Activated CD8-positive, alpha-beta memory T cell treated with anti-CD3 and anti-CD28 coated beads, Interleukin-2, amount 50 U/mL, for 48 hours (primary cell): Measurements from ENCODE around the gene TICAM2.

ENCODE experiments used
- DNase-seq: peaks from one replicate; pipeline ENCODE4 v3.0.0-alpha.2; 2020

The TICAM2 gene

DNA sequence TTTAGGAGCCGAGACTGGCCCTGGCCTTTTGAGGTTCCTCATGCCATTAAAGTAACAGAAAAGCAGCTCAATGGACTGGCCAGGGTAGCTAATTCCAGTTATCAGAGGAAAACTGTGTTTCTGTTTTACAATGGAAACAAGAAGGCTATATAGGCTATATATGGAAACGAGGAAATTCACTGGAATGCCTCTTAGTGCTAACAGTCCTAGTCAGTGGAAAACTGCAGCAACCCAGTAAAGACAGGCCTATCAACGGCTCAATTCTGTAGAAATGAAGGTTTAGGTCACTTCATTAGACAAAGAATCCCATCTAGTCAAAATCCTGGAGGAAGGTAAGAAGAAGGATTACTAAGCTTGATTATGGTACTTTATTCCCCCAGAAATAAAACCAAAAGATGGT is 3.2 kb upstream of the TICAM2 start:
- no peak for DNase-seq

DNA sequence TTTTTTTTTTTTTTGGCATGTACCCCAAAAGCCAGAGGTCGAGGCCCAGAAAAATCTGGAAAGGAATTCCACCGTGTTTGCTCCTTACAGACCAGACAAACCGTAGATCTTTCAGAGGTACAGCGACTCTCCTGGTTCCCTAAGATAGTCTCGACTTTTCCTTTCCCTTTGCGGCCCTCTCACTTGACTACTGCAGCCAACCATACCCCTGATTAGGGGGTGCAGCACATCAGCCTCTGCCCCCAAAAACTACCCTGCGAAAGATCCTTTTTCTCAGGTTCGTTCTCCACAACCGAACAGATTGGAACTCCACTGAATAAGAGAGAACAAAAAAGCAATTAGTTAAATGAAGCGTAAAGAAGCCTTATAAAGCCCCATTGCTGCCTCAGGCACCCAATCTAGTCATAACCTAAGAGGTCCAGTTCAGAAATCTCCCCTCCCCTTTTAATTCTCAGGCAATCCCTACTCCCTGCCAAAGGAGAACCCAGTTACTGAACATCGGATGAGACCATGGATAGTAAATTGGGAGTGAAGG is 379 bp upstream of the TICAM2 start:
- no peak for DNase-seq

DNA sequence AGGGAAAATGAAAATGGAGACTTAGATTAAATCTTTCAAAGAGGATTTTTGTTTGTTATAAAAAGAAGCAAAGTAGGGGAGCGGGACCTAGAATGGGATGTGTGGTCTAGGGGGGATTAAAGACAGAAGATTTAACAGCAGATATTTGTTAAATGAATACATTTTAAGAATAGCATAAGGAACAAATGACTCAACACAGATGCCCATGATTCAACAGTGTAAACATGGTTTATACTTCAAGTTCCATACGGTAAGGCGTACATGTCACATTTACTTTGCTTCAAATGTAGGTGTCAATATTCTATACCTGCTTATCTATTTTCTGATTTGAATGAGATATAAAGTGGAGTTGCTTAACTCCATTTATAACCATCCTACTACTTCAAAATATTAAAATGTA is 1.5 kb downstream of the TICAM2 start:
- no peak for DNase-seq

DNA sequence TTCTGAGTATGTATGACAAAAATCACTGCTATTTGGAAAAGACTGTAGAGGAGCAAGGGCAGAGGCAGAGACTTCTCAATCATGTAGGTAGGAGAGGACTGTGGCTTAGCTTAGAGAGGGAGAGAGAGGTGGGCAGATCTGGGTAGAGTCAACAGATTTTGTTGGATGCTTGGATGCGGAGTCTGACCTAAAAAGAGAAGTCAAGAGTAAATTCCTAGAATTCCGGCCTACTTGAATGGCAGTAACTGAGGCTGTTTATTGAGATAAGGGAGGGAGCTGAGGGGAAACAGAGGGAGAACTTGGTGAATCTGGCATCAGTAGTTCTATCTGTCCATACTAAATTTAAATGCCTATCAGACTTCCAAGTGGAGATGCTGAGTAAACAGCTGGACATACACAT is 2.4 kb downstream of the TICAM2 start:
- DNase-seq = no peak

DNA sequence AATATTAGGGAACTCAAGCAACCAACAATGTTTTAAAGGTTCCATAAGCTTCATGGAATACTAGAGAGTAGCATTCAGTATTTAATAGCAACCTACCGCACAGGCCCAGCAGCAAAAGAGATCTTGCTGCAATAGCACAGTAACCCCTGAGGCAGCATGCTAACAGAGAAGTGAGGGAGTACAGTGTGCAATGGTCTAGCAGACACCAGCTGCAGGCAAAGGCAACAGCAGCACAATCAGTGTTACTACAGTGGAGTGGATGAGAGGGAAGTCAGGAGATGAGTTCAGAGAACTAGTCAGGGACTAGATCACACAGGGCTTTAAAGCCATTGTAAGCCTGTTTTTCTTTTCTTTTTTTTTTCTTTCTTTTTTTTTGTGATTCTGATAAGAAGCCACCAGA is 2.8 kb downstream of the TICAM2 start:
- DNase-seq = no peak

DNA sequence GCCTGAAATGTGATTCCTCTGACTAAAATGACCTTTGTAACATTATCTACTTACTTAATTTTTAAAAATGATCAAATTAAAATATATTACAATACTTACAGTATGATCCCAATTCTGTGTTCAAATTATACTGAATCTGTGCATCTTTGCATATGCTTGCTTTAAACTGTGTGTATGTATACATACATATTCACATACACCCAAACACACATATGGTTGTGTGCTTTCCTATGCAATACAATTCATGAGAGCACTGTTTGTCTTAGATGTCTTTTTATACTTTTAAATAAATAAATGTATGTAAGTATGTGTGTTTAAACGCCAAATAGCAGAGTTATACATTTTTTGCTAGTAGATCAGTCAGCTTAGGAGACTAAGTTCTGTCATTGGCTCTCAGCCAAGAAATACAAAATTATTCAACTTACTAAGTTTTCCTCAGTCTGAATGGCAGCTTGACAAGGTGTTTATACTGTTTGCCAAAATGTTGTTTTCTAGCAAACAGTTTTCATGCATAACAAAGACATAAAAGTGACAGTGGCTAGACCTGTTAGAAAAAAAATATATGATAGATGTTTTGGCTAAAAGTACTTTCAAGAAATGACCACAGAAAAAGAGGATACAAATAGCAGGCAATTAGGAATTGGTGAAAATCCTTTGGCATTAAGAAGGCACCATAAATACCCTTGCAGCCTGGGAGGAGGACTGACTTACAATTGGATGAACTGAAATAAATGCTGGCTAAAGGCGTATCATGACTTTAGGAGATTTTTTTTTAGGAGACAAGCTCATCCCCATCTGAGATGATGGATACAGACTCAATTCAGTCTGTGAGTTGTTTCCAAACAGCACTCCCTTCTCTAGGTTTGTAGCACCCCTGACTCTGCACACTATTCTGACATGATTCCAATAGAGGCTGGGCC is 7.9 kb downstream of the TICAM2 start:
- no peak for DNase-seq

DNA sequence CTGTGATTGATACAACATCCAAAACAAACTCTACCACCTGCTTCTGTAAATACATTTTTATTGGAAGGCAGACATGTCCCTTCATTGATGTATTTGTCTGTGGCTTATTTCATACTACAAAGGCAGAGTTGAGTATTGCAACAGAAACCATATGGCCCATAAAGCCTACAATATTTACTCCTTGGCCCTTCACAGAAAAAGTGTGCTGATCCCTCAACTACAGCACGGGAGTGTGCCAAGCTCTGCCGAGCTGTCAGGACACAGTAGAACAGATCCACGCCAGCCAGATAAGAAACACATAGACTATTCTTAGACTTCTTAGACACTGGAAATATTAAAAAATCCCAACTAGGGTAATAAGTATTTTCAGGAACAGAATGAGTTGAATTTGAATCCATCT is 13.2 kb downstream of the TICAM2 start:
- DNase-seq = no peak

DNA sequence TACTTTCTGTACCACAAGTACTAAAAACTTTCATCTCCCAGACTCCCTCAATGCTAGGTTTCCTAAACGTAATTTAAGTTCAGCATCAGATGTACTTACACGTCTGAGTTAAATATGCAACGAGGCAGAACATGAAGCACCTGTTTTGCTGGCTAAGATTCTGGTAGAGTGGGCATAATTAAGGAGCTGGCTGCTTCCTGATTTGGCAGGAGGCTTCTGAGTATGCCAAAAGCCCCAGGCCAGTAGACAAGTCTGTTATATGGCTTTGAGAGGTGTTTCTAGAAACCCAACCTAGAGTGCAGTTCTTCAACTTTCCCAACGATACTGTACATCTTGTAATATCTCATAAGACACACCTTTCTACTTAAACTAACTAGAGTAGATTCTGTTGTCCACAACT is 13.6 kb downstream of the TICAM2 start:
- DNase-seq = no peak

DNA sequence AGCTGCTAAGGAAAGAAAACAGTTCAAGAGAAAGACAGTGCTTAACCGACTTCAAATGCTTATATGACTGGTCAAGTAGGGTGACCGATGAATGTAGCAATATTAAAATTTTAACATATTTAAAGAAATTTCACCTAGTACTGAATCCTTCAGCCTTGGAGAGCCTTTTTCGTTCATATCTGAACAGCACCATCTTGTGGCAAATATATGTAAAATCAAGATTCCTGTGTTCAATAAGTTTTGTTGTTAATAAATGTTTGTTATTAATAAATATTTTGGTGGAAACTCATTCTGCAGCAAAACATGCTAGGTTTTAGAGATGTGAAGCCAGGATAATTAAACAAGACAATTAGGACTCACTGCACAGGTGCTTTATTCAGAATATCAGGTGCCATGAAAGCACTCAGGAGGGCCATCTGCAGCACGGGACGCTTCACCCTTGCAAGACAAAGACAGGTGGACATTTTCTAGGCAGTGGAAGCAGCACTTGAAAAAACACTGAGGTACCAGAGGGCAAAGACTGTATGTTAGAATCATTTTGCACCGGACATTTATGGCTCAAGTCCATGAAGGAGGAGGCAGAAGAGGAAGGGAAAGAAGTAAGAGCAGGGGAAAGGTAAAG is 15.6 kb downstream of the TICAM2 start:
- DNase-seq = no peak

DNA sequence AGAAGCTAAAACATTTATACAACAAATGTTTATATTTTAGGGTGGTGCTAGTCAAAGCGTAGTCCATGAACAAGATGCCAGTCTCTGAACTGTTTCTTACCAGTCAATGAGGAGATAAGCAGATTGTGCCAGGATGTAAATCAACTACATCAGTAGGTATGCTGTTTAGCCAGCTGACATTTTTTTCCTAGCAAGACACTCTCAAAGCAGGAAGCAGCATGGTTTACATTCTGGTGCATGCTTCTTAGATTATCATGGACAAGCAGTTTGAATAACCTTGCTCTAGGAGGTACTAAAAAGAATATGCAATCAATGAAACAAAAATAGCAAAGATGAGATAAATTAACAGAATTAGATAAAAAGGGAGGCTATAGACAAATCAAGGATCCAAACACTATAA is 17.0 kb downstream of the TICAM2 start:
- DNase-seq = no peak

DNA sequence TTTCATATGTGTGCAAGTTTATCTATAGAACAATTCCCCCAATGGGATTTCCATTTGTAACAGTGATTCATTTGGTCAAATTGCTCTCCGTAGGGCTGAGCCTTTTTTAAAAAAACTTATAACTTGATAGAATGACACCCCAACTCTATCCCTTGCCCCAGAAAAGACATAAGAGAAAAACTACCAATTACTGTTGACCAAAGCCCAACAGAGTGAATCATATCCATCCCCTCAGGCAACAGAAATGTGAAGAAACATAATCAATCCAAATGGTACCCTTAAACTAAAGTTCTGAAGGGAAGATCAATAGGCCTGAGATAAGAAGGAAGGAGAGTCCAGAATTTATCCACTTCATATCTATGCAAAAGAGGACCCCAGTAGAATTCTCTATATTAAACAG is 17.8 kb downstream of the TICAM2 start:
- DNase-seq = no peak

DNA sequence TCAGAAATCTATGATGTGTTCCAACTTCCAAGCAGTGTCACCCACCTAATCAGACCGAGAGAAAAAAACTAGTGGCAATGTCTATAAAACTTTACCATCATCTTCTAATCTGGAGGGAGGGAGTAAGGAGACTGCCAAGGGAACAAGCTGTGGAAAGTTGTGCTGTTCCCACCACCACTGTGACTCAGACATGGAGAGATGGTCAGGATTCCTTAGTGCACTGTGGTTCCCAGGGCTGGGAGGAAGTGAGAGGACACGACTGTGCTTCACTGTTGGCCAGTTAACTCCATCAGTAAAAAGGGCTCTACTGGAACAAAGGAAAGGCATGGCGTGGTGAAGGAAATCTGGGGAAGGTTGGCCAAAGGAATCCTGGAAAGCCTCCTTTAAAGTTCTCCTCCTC is 18.8 kb downstream of the TICAM2 start:
- DNase-seq = no peak

DNA sequence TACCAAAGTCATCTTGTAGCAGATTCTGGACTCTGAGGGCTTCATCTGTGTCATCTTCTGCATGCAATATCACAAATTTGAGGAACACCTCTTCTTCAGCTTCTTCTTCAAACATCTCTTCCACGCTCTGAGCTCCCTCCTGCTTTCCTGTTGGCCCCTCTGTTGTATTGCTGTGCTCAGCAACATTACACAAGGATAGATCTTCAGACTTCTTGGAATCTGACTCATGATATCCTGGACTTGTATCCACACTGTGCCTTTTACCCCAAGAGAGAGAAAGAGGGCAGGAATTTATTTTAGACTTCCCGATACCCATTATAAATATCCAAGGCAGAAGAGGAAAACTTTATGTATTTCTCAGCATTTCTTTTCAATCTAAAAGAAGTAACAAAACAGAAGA is 21.3 kb downstream of the TICAM2 start:
- DNase-seq = no peak

DNA sequence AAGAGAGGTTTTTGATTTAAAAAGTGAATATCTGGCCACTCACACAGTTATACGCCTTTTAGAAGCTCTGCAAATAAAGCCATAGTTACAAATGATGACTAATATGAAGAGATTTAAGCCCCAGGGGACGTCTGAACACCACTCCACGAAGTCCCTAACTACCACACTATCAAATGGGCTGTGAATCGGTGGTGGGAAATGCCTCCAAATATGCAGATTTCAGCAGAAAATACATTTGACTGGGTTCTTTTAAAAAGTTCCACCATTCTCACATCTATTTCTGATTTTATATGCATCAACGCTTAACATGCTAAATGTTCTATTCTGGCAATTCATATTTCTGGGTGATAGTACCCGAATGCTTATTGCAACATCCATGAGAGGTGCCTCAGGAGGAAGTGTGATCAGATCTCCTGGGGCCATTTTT is 22.5 kb downstream of the TICAM2 start:
- DNase-seq = no peak

DNA sequence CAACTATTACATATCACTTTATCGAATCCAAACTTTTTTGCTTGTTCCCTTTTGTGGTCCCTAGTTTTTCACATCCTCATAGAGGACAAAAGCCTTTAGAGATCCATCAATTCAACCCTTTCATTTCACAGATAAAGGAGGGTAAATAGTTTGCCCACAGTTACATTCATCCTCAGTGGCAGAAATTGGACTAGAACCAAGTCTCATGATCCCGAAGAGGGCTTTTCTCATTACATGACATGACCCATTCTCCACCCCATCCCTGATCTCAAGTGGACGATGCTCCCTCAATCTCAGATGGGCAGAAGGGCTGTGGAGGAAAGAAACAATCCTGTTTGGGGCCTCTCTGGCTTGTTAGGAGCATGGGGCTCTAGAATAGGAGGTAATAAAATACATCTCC is 23.1 kb downstream of the TICAM2 start:
- DNase-seq = no peak

DNA sequence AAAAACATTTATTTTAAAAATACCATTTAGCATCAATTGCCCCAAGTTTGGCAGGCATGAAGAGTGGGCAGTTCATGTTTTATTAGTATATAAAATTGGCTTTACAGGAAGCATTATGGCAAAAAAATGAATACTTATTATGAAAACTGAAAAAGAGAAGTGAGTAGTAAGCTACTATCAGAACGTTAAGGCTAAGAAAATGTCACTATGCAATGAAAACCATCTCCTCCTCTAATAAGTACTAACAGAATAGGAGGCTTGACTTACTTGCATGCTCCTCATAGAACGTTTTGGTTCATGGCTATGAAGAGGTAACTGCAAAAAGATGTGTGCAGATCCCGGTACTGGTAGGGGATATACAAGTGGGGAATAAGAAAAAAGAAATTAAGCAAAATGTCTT is 23.6 kb downstream of the TICAM2 start:
- DNase-seq = no peak

DNA sequence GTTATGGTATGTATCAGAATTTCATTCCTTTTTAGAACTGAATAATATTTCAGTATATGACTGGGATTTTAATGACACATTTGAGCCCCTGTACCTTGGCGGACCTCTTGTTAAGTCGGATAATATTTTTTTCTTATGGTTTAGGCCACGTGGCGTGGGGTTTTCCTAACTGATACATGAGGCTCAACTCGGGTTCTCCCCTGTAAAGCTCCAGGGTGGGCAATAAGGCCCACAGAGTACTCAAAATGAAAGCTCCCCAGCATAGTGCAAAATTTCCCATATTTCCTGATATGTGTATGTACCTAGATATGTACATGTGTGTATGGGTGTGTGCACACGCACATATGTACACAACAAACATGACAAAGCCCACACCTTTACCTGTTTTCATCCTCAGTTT is 24.5 kb downstream of the TICAM2 start:
- no peak for DNase-seq

DNA sequence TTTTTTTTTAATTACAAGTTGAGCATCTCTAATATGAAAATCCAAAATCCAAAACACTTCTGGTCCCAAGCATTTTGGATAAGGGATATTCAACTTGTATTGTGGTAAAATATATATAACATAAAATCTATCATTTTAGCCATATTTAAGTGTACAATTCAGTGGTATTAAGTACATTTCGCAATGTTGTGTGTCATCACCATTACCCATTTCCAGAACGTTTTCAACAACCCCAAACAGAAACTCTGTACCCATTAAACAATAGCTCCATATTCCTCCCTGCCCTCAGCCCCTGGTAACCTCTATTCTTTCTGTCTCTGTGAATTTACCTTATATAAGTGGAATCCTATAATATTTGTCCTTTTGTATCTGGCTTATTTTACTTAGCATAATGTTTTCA is 24.9 kb downstream of the TICAM2 start:
- DNase-seq = no peak

DNA sequence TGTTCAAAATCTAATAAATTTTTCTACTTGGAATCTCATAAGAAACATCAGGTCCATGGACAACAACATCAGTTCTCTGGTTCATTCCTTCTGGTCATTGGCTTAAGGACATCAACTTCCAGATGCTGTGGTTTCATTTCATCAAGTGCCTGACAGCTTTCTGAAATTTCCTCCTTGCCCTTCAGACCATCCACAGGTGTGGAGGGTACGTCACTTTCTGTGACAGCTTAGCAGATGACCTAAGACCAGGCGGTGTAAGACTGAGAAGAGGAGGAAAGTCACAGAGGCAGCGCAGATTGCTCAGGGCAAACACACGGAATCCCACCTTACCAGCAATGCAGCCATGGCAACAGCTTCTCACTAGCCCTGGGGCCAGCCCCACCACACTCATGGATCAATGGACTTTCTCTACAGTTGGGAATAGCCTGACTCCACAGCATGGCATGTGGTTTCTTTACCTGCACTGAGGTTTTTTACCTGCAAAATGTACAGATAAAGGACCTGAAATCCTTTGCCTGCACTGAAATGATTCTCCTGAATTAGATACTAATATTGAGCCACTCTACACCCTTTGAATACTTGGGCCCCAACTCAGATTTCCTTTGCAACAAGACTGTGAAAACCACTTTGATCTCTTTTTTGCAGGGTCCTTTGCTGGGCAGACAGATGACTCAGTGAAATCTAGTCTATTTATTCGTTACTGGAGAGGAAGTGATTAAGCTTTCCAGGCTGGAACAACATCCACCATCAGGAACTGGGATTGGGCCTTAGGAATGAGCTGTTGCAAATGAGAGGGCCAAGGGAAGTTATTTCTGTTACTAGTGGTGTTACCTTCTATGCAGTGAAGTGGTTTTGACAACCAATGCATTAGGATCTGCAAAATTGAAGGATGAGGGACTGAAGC is 26.9 kb downstream of the TICAM2 start:
- DNase-seq = no peak

DNA sequence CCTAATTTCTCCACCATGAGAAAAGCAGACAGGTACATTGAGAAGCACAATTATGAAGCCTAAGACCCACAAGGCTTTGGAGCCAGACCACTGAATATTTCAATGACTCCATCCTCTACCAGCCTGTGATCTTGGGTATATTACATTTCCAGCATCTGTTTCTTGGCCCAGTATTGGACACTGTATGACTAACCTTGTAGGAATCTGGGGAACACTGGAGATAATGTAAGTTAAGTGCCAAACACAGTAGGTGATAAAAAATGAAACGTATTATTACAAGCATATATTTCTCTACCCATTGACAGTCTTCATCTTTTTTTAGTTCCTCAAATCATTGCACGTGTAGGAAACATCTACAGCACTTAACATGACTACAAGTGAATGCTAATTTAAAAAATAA is 29.1 kb downstream of the TICAM2 start:
- DNase-seq = no peak

DNA sequence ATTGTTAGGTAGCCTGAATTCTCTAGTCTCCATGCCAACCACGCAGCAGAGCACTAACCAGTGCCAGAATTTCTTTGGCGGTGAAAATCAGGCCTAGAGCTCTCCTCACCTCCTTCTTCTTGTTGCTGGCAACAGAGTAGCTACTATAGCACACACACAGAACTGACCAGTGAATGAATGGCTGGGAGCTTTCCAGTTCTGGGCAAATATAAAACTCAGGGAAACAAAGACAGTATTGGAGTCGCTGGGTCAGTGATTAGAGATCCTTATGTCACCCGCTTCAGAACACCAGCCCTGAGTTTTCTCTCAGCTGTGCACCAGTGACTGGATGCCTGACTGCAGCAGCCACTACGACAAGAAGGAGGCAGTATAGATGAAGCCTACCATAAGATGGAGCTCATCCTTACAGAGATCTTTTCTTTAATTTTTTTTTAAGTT is 30.8 kb downstream of the TICAM2 start:
- DNase-seq = no peak

DNA sequence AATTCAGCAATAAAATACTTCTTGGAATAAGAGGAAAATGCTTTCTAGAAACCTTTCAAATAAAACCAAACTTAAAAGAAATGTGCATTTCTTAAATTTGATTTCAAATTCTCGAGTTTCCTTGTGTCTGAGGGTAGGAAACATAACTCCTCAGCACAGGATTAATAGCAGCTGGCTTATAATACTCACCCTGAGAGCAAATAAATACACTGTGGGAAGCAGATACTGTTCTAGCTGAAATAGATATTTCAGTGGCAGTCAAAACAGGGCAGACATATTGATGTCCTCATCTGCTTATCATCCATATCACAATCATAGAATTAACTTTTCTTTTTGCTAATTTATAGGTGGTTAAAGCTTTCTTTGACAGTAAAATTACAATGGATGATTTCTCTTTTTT is 33.6 kb downstream of the TICAM2 start:
- DNase-seq = no peak

DNA sequence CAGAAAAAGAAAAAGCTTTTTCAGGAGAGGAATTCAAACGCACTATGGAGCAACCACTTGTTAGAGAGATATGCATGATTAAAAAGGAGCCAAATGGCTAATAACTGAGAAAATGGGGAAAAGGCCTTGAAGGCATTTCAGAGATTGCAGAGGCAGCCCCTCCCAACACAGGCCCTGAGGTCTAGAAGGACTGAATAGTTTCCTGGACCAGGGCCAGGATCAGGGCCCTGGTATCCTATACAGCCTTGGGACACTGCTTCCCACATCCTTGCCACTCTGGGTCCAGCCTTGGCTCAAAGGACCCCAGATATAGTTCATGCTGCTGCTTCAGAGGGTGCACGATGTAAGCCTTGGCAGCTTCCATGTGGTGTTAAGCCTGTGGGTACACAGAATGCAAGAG is 37.0 kb downstream of the TICAM2 start:
- DNase-seq = no peak
